GM23338 (cell line): Measurements from ENCODE around the gene DGKD. TPM values are rescaled to one million over a fixed set of nuclear protein-coding genes. Genes with fewer than 3 reads are reported as not detected.

Experiments
- ATAC-seq: fragments of 200-7000 bp; cut with Tn5 transposase; 3 replicates; pipeline ENCODE4 v1.9.1; 2020
- DNase-seq: peaks from one replicate; pipeline ENCODE4 v3.0.0-alpha.2; 2015; ENCODE audit warnings: low spot score
- H2AFZ ChIP-seq: fragments of 200-600 bp; sonication (generic); 2 replicates; pipeline ENCODE4 v1.8.0; 2016; ENCODE audit warnings: antibody characterized with exemption, mild to moderate bottlenecking, moderate library complexity
- H3F3A ChIP-seq: fragments of 200-600 bp; sonication (generic); replicated peaks from 2 replicates; pipeline ENCODE4 v1.8.0; 2017; ENCODE audit warnings: antibody characterized with exemption, mixed run types, low read depth
- H3K27ac ChIP-seq: fragments of 200-600 bp; sonication (generic); 2 replicates; pipeline ENCODE4 v1.6.1; 2016; ENCODE audit warnings: low read depth
- H3K27me3 ChIP-seq: fragments of 200-600 bp; sonication (generic); 2 replicates; pipeline ENCODE4 v1.8.0; 2016; ENCODE audit warnings: mild to moderate bottlenecking, mixed run types, moderate library complexity; ENCODE audit not compliant: insufficient read depth
- H3K36me3 ChIP-seq: fragments of 200-600 bp; sonication (generic); 2 replicates; pipeline ENCODE4 v1.8.0; 2016; ENCODE audit warnings: mild to moderate bottlenecking; ENCODE audit not compliant: insufficient read depth
- H3K4me1 ChIP-seq: fragments of 200-600 bp; sonication (generic); 2 replicates; pipeline ENCODE4 v1.8.0; 2016; ENCODE audit warnings: mild to moderate bottlenecking, moderate library complexity; ENCODE audit not compliant: insufficient read depth
- H3K4me2 ChIP-seq: fragments of 200-600 bp; sonication (generic); 2 replicates; pipeline ENCODE4 v1.7.1; 2017; ENCODE audit warnings: mixed run types
- H3K4me3 ChIP-seq: fragments of 200-600 bp; sonication (generic); 2 replicates; pipeline ENCODE4 v1.6.1; 2016; ENCODE audit warnings: mixed run types
- H3K79me2 ChIP-seq: fragments of 200-600 bp; sonication (generic); replicated peaks from 2 replicates; pipeline ENCODE4 v1.8.0; 2017; ENCODE audit warnings: mild to moderate bottlenecking; ENCODE audit not compliant: insufficient read depth
- H3K9me2 ChIP-seq: fragments of 200-600 bp; sonication (generic); 2 replicates; pipeline ENCODE4 v1.8.0; 2017; ENCODE audit not compliant: insufficient read depth
- H4K20me1 ChIP-seq: fragments of 200-600 bp; sonication (generic); replicated peaks from 2 replicates; pipeline ENCODE4 v1.8.0; 2017; ENCODE audit warnings: mild to moderate bottlenecking; ENCODE audit not compliant: insufficient read depth
- H3K27ac Mint-ChIP-seq: 2 replicates; pipeline ENCODE4 v1.8.0; 2020; ENCODE audit warnings: inconsistent platforms, mild to moderate bottlenecking, moderate library complexity, mixed read lengths
- H3K27me3 Mint-ChIP-seq: 3 replicates; pipeline ENCODE4 v1.8.0; 2022; ENCODE audit warnings: low read depth, mild to moderate bottlenecking, moderate library complexity, mixed read lengths, inconsistent platforms; ENCODE audit not compliant: insufficient read depth, poor library complexity
- H3K36me3 Mint-ChIP-seq: 3 replicates; pipeline ENCODE4 v1.8.0; 2021; ENCODE audit warnings: low read depth, mild to moderate bottlenecking, inconsistent platforms, moderate library complexity, mixed read lengths
- H3K4me1 Mint-ChIP-seq: 3 replicates; pipeline ENCODE4 v1.8.0; 2020; ENCODE audit warnings: mild to moderate bottlenecking, inconsistent platforms, mixed read lengths
- H3K4me3 Mint-ChIP-seq: 3 replicates; pipeline ENCODE4 v1.8.0; 2021; ENCODE audit warnings: moderate library complexity, mild to moderate bottlenecking, inconsistent platforms, mixed read lengths
- H3K9me3 Mint-ChIP-seq: 3 replicates; pipeline ENCODE4 v1.8.0; 2020; ENCODE audit warnings: moderate library complexity, mild to moderate bottlenecking, inconsistent platforms, mixed read lengths
- EZH2phosphoT487 ChIP-seq: fragments of 200-600 bp; sonication (generic); IDR thresholded peaks from one replicate; pipeline ENCODE4 v1.8.1; 2018; ENCODE audit warnings: antibody characterized with exemption; ENCODE audit not compliant: unreplicated experiment
- JUNB ChIP-seq: IDR thresholded peaks from one replicate; pipeline ENCODE4 v1.6.1; 2016; ENCODE audit warnings: antibody characterized with exemption; ENCODE audit not compliant: unreplicated experiment
- STAT1 ChIP-seq: IDR thresholded peaks from one replicate; pipeline ENCODE4 v1.6.1; 2016; ENCODE audit warnings: antibody characterized with exemption; ENCODE audit not compliant: unreplicated experiment
- polyA plus RNA-seq: library from polyadenylated mRNA; unstranded; fragments of >200 nt; fragmentation: Nextera tagmentation; extraction: Ambion mirVana; gene quantifications from 2 replicates; pipeline ENCODE4 v1.2.1, GENCODE V29; 2016
- total RNA-seq: library from RNA; depleted of rRNA; stranded (reverse); fragments of >200 nt; shearing (Covaris generic); gene quantifications from 2 replicates; pipeline ENCODE4 v1.2.3, GENCODE V29; 2014
- TF ChIP-seq, protein P1 (sequence below): IDR thresholded peaks from one replicate; pipeline ENCODE4 v1.6.1; 2018; ENCODE audit warnings: antibody characterized with exemption; ENCODE audit not compliant: unreplicated experiment
- TF ChIP-seq, protein P2 (sequence below): fragments of 250-450 bp; sonication (Bioruptor Pico); IDR thresholded peaks from 2 replicates; pipeline ENCODE4 v1.5.0; 2020; ENCODE audit warnings: mild to moderate bottlenecking, moderate library complexity
- TF ChIP-seq, protein P3 (sequence below), 2 experiments: fragments of 200-600 bp in 1 of 2; sonication (generic) in 1 of 2; conservative IDR thresholded peaks; 2 replicates each; pipeline versions ENCODE4 v1.5.1 to v1.6.1; 2016 to 2017; ENCODE audit warnings: antibody characterized with exemption in 2 of 2, low read depth in 2 of 2, mild to moderate bottlenecking in 2 of 2, moderate library complexity in 1 of 2
- TF ChIP-seq, protein P4 (sequence below): IDR thresholded peaks from 2 replicates; pipeline ENCODE4 v1.6.1; 2016; ENCODE audit warnings: antibody characterized with exemption

The DGKD gene
- total and polyA plus RNA-seq, 2 experiments from 2014 or later, result 11.1 to 23.4 TPM

DNA sequence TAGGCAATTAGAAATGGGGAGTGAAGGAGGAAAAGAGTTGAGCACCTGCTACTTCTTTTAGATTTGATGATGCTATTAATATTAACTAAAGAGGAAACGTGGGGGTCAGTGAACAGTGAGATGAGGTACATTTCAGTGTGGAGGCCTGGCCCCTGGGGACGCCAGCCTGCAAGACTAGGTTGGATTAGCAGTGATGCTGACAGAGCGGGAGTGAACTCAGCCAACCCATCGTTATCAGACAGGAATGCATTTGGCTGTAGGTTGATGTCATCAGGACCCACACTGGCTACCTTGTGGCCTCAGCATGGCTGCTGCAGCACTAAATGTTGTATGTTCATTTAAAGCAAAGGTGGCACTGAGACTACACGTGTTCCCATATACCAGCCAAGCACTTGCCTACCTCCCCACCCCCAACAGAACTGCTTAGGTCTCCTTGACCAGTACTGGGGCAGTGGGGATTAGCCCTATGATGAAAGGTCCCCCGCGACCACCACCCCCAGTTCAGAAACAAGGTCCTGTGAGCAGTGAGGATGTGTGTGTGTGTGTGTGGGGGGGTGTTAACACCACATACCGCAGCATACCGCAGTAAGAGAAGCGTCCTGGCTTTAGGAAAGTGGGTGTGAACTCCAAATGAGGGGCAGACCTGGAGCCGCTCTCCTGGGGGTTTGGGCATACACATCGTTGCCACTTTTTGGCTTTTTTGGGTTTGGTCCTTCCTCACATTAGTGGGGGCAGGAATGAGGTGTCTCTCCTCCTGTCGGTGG lies 26.0 kb downstream of the DGKD start:
- no peaks in the 10 kb centered on the region for H3K9me2 ChIP-seq
- peak overlapping the region; percentile 7; the same call in 1 of the 2 replicates for H3K27ac Mint-ChIP-seq
- no peaks in the 10 kb centered on the region for H3K27me3 ChIP-seq
- peaks cover 8% of the 10 kb centered on the region; the same call in 2 of the 3 replicates for H3K36me3 Mint-ChIP-seq
- peaks cover 1% of the 10 kb centered on the region for H3K27me3 Mint-ChIP-seq
- H4K20me1 ChIP-seq, result peaks cover 10% of the 10 kb centered on the region
- H3K36me3 ChIP-seq, result no peaks in the 10 kb centered on the region
- H3K4me1 Mint-ChIP-seq, result peaks cover 25% of the 10 kb centered on the region
- no peaks in the 10 kb centered on the region for H3K9me3 Mint-ChIP-seq
- no peaks in the 10 kb centered on the region; the same call in 1 of the 2 replicates for H3K4me1 ChIP-seq
- H3F3A ChIP-seq, result no peaks in the 10 kb centered on the region
- H3K79me2 ChIP-seq, result peaks cover 45% of the 10 kb centered on the region
- H3K4me3 Mint-ChIP-seq, result no peak overlapping the region
- ATAC-seq (no peak), DNase-seq (no peak)
- H3K4me2 ChIP-seq, result no peak overlapping the region
- no peak overlapping the region for H3K27ac ChIP-seq
- H2AFZ ChIP-seq, result no peak overlapping the region
- TF ChIP-seq EZH2phosphoT487 (no peak), JUNB (no peak), STAT1 (no peak)
- TF ChIP-seq, protein P1, sequence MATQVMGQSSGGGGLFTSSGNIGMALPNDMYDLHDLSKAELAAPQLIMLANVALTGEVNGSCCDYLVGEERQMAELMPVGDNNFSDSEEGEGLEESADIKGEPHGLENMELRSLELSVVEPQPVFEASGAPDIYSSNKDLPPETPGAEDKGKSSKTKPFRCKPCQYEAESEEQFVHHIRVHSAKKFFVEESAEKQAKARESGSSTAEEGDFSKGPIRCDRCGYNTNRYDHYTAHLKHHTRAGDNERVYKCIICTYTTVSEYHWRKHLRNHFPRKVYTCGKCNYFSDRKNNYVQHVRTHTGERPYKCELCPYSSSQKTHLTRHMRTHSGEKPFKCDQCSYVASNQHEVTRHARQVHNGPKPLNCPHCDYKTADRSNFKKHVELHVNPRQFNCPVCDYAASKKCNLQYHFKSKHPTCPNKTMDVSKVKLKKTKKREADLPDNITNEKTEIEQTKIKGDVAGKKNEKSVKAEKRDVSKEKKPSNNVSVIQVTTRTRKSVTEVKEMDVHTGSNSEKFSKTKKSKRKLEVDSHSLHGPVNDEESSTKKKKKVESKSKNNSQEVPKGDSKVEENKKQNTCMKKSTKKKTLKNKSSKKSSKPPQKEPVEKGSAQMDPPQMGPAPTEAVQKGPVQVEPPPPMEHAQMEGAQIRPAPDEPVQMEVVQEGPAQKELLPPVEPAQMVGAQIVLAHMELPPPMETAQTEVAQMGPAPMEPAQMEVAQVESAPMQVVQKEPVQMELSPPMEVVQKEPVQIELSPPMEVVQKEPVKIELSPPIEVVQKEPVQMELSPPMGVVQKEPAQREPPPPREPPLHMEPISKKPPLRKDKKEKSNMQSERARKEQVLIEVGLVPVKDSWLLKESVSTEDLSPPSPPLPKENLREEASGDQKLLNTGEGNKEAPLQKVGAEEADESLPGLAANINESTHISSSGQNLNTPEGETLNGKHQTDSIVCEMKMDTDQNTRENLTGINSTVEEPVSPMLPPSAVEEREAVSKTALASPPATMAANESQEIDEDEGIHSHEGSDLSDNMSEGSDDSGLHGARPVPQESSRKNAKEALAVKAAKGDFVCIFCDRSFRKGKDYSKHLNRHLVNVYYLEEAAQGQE, result no peak
- TF ChIP-seq, protein P2, sequence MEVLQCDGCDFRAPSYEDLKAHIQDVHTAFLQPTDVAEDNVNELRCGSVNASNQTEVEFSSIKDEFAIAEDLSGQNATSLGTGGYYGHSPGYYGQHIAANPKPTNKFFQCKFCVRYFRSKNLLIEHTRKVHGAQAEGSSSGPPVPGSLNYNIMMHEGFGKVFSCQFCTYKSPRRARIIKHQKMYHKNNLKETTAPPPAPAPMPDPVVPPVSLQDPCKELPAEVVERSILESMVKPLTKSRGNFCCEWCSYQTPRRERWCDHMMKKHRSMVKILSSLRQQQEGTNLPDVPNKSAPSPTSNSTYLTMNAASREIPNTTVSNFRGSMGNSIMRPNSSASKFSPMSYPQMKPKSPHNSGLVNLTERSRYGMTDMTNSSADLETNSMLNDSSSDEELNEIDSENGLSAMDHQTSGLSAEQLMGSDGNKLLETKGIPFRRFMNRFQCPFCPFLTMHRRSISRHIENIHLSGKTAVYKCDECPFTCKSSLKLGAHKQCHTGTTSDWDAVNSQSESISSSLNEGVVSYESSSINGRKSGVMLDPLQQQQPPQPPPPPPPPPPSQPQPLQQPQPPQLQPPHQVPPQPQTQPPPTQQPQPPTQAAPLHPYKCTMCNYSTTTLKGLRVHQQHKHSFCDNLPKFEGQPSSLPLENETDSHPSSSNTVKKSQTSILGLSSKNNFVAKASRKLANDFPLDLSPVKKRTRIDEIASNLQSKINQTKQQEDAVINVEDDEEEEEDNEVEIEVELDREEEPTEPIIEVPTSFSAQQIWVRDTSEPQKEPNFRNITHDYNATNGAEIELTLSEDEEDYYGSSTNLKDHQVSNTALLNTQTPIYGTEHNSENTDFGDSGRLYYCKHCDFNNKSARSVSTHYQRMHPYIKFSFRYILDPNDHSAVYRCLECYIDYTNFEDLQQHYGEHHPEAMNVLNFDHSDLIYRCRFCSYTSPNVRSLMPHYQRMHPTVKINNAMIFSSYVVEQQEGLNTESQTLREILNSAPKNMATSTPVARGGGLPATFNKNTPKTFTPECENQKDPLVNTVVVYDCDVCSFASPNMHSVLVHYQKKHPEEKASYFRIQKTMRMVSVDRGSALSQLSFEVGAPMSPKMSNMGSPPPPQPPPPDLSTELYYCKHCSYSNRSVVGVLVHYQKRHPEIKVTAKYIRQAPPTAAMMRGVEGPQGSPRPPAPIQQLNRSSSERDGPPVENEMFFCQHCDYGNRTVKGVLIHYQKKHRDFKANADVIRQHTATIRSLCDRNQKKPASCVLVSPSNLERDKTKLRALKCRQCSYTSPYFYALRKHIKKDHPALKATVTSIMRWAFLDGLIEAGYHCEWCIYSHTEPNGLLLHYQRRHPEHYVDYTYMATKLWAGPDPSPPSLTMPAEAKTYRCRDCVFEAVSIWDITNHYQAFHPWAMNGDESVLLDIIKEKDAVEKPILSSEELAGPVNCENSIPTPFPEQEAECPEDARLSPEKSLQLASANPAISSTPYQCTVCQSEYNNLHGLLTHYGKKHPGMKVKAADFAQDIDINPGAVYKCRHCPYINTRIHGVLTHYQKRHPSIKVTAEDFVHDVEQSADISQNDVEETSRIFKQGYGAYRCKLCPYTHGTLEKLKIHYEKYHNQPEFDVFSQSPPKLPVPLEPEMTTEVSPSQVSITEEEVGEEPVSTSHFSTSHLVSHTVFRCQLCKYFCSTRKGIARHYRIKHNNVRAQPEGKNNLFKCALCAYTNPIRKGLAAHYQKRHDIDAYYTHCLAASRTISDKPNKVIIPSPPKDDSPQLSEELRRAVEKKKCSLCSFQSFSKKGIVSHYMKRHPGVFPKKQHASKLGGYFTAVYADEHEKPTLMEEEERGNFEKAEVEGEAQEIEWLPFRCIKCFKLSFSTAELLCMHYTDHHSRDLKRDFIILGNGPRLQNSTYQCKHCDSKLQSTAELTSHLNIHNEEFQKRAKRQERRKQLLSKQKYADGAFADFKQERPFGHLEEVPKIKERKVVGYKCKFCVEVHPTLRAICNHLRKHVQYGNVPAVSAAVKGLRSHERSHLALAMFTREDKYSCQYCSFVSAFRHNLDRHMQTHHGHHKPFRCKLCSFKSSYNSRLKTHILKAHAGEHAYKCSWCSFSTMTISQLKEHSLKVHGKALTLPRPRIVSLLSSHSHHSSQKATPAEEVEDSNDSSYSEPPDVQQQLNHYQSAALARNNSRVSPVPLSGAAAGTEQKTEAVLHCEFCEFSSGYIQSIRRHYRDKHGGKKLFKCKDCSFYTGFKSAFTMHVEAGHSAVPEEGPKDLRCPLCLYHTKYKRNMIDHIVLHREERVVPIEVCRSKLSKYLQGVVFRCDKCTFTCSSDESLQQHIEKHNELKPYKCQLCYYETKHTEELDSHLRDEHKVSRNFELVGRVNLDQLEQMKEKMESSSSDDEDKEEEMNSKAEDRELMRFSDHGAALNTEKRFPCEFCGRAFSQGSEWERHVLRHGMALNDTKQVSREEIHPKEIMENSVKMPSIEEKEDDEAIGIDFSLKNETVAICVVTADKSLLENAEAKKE, result no peak
- TF ChIP-seq, protein P3, sequence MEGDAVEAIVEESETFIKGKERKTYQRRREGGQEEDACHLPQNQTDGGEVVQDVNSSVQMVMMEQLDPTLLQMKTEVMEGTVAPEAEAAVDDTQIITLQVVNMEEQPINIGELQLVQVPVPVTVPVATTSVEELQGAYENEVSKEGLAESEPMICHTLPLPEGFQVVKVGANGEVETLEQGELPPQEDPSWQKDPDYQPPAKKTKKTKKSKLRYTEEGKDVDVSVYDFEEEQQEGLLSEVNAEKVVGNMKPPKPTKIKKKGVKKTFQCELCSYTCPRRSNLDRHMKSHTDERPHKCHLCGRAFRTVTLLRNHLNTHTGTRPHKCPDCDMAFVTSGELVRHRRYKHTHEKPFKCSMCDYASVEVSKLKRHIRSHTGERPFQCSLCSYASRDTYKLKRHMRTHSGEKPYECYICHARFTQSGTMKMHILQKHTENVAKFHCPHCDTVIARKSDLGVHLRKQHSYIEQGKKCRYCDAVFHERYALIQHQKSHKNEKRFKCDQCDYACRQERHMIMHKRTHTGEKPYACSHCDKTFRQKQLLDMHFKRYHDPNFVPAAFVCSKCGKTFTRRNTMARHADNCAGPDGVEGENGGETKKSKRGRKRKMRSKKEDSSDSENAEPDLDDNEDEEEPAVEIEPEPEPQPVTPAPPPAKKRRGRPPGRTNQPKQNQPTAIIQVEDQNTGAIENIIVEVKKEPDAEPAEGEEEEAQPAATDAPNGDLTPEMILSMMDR (conservative IDR thresholded peaks at IDR 0.05; ENCODE audit: low read depth in 2 of 2), result no peak
- TF ChIP-seq, protein P4, sequence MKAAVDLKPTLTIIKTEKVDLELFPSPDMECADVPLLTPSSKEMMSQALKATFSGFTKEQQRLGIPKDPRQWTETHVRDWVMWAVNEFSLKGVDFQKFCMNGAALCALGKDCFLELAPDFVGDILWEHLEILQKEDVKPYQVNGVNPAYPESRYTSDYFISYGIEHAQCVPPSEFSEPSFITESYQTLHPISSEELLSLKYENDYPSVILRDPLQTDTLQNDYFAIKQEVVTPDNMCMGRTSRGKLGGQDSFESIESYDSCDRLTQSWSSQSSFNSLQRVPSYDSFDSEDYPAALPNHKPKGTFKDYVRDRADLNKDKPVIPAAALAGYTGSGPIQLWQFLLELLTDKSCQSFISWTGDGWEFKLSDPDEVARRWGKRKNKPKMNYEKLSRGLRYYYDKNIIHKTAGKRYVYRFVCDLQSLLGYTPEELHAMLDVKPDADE, result no peak
- no peak overlapping the region for H3K4me3 ChIP-seq
